SK-N-SH (cell line): Measurements from ENCODE around the gene MORC1.

Source experiments
- EP300 ChIP-seq, 2 experiments: IDR thresholded peaks; 2 replicates each; pipeline versions ENCODE4 v1.4.0 to v1.6.1; 2012; ENCODE audit warnings: borderline replicate concordance in 1 of 2, low read depth in 1 of 2, low read length in 1 of 2
- MXI1 ChIP-seq: IDR thresholded peaks from 2 replicates; pipeline ENCODE4 v1.6.1; 2012; ENCODE audit warnings: mild to moderate bottlenecking, low read depth, low read length, improper control_type of control experiment
- TF ChIP-seq, protein P1 (sequence below): fragments of 150-350 bp; IDR thresholded peaks from 2 replicates; pipeline ENCODE4 v1.6.1; 2017; ENCODE audit warnings: antibody characterized with exemption, low read length, low read depth, borderline replicate concordance
- TF ChIP-seq, protein P2 (sequence below): fragments of 200-600 bp; sonication (generic); IDR thresholded peaks from 2 replicates; pipeline ENCODE4 v1.6.1; 2017; ENCODE audit warnings: antibody characterized with exemption, mild to moderate bottlenecking, moderate library complexity

DNA sequence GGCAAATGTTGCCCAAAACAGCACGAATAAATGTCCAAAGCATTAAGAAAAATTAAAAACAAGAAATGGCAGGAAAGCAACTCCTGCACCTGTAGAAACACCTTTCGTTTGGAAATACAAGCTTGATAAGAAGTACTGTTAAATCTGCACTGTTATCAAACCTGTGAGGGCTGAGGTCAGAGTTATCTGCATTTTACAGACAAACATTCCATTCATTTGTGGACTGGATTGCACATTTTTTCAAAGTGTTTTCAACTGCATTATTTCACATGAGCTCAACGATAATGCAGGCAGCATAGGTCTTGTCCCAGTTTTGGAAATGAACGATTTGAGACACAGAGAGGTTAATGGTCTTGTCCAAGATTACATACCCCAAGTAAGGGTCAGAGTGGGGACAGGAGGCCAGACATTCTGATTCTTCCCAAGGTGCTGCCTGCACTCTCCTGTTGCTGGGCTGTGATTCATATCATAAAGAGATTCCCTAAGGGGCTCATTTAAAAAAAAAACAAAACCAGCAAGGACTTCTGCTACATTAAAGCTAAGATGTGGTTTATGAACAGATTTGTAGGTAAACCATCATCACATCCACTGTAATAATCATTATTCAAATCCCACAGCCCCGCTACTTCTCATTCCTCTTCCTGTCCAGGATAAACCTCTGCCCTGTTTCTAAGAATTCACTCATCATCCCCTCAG lies 177.2 kb downstream of the MORC1 start:
- TF ChIP-seq, protein P1, sequence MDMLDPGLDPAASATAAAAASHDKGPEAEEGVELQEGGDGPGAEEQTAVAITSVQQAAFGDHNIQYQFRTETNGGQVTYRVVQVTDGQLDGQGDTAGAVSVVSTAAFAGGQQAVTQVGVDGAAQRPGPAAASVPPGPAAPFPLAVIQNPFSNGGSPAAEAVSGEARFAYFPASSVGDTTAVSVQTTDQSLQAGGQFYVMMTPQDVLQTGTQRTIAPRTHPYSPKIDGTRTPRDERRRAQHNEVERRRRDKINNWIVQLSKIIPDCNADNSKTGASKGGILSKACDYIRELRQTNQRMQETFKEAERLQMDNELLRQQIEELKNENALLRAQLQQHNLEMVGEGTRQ = no peak
- TF ChIP-seq, protein P2, sequence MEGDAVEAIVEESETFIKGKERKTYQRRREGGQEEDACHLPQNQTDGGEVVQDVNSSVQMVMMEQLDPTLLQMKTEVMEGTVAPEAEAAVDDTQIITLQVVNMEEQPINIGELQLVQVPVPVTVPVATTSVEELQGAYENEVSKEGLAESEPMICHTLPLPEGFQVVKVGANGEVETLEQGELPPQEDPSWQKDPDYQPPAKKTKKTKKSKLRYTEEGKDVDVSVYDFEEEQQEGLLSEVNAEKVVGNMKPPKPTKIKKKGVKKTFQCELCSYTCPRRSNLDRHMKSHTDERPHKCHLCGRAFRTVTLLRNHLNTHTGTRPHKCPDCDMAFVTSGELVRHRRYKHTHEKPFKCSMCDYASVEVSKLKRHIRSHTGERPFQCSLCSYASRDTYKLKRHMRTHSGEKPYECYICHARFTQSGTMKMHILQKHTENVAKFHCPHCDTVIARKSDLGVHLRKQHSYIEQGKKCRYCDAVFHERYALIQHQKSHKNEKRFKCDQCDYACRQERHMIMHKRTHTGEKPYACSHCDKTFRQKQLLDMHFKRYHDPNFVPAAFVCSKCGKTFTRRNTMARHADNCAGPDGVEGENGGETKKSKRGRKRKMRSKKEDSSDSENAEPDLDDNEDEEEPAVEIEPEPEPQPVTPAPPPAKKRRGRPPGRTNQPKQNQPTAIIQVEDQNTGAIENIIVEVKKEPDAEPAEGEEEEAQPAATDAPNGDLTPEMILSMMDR = no peak
- TF ChIP-seq MXI1 (no peak), EP300 (IDR thresholded peaks at IDR 0.05; ENCODE audit: borderline replicate concordance in 1 of 2, low read depth in 1 of 2, low read length in 1 of 2) (no peak)
